ENCODE measurements around the gene FAM131B.

DNA sequence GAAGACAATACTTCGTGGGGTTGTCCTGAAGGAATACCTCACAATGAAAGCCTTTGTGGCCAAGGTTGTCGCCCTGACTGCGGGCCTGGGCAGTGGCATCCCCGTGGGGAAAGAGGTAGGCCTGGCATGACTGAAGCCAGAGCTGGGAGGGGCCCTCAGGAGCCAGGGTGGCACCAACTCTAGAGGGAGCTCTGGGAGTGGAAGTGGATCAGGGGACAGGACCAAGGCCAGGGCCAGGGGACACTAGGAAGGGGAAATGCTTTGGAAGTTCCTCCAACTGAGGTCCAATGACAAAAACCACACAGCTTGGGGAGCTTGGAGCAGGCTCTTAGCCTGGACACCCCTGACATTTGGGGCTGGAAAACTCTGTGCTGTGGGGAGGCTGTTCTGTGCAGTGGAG is 40.8 kb downstream of the FAM131B start:
- TF ChIP-seq ZNF274 (IDR thresholded peaks at IDR 0.05; ENCODE audit: low read depth, low read length) (no peak), YY1 (IDR thresholded peaks at IDR 0.05; ENCODE audit: insufficient read depth, insufficient read length) (no peak), SUZ12 (IDR thresholded peaks at IDR 0.05; ENCODE audit: extremely low read depth, insufficient read depth, insufficient read length) (no peak)
